ENCODE measurements around the gene LRRC2.

GRCh38 chr3:46524008-46524407, 42.1 kb downstream of the LRRC2 start:
- TF ChIP-seq CTCF (conservative IDR thresholded peaks at IDR 0.05; ENCODE audit: low read depth, low read length) (no peak), EZH2 (IDR thresholded peaks at IDR 0.05; ENCODE audit: low read length, unreplicated experiment) (no peak), EZH2phosphoT487 (IDR thresholded peaks at IDR 0.05; ENCODE audit: borderline replicate concordance, low read length) (no peak)

Measured in PC-3 (cell line).